ENCODE results near the gene CHD2.

GRCh38 chr15:93066224-93066681, 166.1 kb downstream of the CHD2 start:
- TF ChIP-seq CTCF (conservative IDR thresholded peaks at IDR 0.05; ENCODE audit: low read length) = no peak
- no peak for TF ChIP-seq EZH2phosphoT487 (IDR thresholded peaks at IDR 0.05; ENCODE audit: borderline replicate concordance)

All from Loucy (cell line).